Stomach smooth muscle (tissue), 2 donors: ENCODE data around the gene LAMP2.
"Not testable (repeated sequence)": the region's sequence is repeated elsewhere in the genome, so short reads cannot be mapped to it uniquely, and the experiment has no call there.

Source experiments
- H3K27ac ChIP-seq: one replicate; pipeline ENCODE4 v1.7.0; 2013; ENCODE audit warnings: mild to moderate bottlenecking, low read length, inconsistent platforms
- H3K27me3 ChIP-seq, 2 donors: one replicate each; pipeline ENCODE4 v1.7.0; 2013; ENCODE audit warnings: low read length in 2 of 2; ENCODE audit not compliant: insufficient read depth in 2 of 2, control insufficient read depth in 1 of 2
- H3K36me3 ChIP-seq, 2 donors: one replicate each; pipeline ENCODE4 v1.7.0; 2013; ENCODE audit warnings: low read length in 2 of 2; ENCODE audit not compliant: control insufficient read depth in 2 of 2, insufficient read depth in 2 of 2
- H3K4me1 ChIP-seq: one replicate; pipeline ENCODE4 v1.7.0; 2013; ENCODE audit warnings: low read length; ENCODE audit not compliant: control insufficient read depth, insufficient read depth
- H3K4me3 ChIP-seq, 2 donors: one replicate each; pipeline ENCODE4 v1.7.0; 2013; ENCODE audit warnings: low read length in 2 of 2
- H3K9ac ChIP-seq, 2 donors: one replicate each; pipeline ENCODE4 v1.7.0; 2013; ENCODE audit warnings: low read length in 2 of 2, mild to moderate bottlenecking in 1 of 2
- H3K9me3 ChIP-seq, 2 donors: one replicate each; pipeline ENCODE4 v1.7.0; 2013; ENCODE audit warnings: low read length in 2 of 2; ENCODE audit not compliant: control insufficient read depth in 2 of 2
- donor health status: healthy.
- donor health status: Pancreatic carcinoma.

The LAMP2 gene

DNA sequence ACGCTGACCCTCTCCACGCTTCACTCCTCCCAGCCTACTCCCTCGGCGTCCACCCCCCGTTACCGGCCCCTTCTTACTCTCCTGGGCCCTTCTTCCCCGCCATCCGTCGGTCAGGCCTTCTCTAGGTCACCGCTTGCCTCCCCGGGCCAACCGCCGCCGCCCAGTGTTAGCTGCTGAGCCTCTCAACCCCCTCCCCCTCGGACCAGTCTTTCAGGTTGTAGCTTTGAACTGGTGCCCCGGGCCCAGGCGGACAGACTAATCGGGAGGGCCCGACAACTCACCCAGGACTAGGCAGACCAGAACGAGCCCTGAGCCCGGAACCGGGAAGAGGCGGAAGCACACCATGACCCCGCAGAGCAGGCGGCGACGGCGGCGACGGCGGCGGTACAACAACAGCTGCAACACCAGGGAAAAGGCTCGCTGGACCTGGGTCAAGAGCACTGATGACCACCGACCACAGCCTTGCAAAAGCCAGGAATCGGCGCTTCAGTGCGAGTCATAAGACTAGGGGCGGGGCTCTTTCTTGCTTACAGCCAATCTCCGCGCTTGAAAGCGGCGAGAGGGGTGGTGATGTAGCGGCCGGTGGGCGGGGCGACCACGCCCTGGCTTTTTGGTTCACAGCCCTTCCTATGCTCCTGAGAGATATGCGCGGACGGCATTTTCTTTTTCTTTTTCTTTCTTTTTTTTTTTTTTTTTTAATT lies at the start of gene LAMP2:
TSS of gene LAMP2 (minus strand) at position 472 of the 701 bp plus-strand sequence. CDS start at position 345, 127 bp downstream.
- no peaks in the 10 kb centered on the region for H3K27me3 ChIP-seq
- peak within 1 kb of the TSS; percentile 73 to 80 for H3K4me3 ChIP-seq
- no peaks in the 10 kb centered on the region for H3K36me3 ChIP-seq
- H3K9me3 ChIP-seq, result no peaks in the 10 kb centered on the region
- H3K4me1 ChIP-seq, result peaks cover 3% of the 10 kb centered on the region
- H3K9ac ChIP-seq, result peak within 1 kb of the TSS; percentile 81 to 91
- peak within 1 kb of the TSS; percentile 80 for H3K27ac ChIP-seq

DNA sequence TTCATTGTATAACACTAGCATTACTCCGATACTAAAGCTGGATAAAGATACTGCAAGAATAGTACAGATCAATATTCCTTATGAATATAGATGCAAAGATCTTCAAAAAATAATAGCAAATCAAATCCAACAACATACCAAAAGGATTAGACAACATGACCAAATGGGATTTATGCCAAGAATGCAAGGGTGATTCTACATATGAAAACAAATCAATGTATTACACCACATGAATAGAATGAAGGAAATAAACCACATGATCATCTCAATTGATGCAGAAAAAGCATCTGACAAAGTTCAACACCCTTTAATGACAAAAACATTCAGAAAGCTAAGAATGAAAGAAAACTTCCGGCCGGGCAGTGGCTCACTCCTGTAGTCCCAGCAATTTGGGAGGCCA lies 48.8 kb upstream of the LAMP2 start:
- H3K9me3 ChIP-seq, result no peaks in the 10 kb centered on the region
- no peaks in the 10 kb centered on the region for H3K27me3 ChIP-seq

DNA sequence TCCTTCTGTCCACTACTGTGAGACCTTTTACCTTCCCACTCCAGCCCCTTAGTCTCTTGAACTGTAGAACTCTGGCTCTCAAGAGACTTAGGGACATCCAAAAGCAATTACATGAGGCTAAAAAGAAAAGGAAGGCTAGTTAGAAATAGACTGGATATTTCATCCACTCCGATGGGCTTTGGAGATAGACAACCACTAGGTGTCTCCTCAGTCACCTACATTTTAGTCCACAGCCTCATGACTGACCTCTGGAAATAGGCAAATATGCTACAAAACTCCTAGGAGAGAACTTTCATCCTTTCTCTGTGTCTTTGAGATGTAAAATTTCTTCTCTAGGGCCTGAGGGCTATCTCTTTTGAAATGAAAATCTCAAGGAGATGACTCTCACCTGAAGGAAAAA lies 45.1 kb upstream of the LAMP2 start:
- Histone ChIP-seq H3K4me3 (no peak overlapping the region), H3K36me3 (no peaks in the 10 kb centered on the region), H3K27me3 (no peaks in the 10 kb centered on the region), H3K4me1 (no peaks in the 10 kb centered on the region), H3K9me3 (no peaks in the 10 kb centered on the region), H3K27ac (no peak overlapping the region), H3K9ac (no peak overlapping the region)

More for the DNA sequence above, 48.8 kb upstream of the LAMP2 start:
- no peak overlapping the region for H3K4me3 ChIP-seq
- no peaks in the 10 kb centered on the region for H3K36me3 ChIP-seq
- no peaks in the 10 kb centered on the region for H3K4me1 ChIP-seq
- no peak overlapping the region for H3K9ac ChIP-seq
- H3K27ac ChIP-seq, result no peak overlapping the region

DNA sequence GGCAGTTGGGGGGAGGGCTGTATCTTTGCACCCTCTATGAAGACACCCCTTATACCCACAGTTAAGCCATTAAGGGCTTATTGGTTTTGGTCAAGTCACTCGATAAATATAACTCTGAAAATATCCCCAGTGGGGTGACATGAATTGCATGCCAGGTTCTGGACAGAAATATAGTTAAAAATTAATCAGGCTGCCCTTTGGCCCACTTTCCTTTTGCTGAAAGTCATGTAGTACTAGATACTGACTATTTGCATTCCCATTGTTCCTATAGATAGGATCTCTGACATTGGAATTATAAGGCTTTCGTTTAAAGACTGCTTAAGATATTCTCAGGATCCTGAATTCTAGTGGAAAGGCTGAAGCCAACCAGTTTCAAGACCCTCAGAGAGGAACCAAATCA lies 43.5 kb upstream of the LAMP2 start:
- Histone ChIP-seq H3K27ac (no peak overlapping the region), H3K9me3 (no peaks in the 10 kb centered on the region), H3K4me1 (no peaks in the 10 kb centered on the region), H3K36me3 (no peaks in the 10 kb centered on the region), H3K27me3 (no peaks in the 10 kb centered on the region), H3K9ac (no peak overlapping the region), H3K4me3 (no peak overlapping the region)

DNA sequence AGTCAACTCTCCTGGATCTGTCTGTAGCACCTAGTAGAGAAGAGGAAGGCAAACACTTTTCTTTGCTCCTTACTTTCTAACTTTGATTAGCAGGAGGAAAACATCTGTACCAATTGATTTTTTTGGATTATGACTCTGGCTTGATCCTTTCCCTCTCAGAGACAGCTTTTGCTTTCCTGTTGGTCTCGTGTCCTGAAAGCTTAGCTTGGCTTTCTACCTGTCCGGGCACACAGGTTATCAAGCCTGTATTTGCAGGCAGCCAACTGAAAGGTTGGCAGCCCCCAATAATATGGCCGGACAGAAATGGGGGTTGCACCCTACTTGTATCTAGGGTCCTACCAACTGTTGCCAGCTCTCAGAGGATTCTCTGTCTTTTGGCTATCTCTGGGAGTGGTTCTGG lies 43.1 kb upstream of the LAMP2 start:
- no peaks in the 10 kb centered on the region for H3K4me1 ChIP-seq
- H3K27ac ChIP-seq, result no peak overlapping the region
- no peaks in the 10 kb centered on the region for H3K9me3 ChIP-seq
- H3K4me3 ChIP-seq, result no peak overlapping the region
- no peaks in the 10 kb centered on the region for H3K36me3 ChIP-seq
- H3K27me3 ChIP-seq, result no peaks in the 10 kb centered on the region
- H3K9ac ChIP-seq, result no peak overlapping the region

DNA sequence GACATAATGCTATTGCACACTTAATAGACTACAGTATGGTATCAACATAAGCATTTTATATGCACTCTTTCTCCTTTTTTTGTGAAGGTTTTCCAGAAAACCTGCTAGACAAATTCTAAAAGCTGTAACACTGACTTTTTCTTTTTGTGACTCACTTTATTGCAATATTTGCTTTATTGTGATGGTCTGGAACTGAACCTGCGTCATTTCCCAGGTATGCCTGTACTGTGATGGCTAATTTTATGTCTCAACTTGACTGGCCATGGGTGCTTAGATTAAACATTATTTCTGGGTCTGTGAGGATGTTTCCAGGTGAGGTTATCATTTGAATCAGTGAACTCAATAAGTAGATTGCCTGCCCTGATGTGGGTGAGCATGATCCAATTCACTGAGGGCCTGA lies 35.5 kb upstream of the LAMP2 start:
- Histone ChIP-seq H3K36me3 (no peaks in the 10 kb centered on the region), H3K4me3 (no peak overlapping the region), H3K27me3 (no peaks in the 10 kb centered on the region), H3K9ac (no peak overlapping the region), H3K9me3 (no peaks in the 10 kb centered on the region), H3K27ac (no peak overlapping the region), H3K4me1 (no peaks in the 10 kb centered on the region)

DNA sequence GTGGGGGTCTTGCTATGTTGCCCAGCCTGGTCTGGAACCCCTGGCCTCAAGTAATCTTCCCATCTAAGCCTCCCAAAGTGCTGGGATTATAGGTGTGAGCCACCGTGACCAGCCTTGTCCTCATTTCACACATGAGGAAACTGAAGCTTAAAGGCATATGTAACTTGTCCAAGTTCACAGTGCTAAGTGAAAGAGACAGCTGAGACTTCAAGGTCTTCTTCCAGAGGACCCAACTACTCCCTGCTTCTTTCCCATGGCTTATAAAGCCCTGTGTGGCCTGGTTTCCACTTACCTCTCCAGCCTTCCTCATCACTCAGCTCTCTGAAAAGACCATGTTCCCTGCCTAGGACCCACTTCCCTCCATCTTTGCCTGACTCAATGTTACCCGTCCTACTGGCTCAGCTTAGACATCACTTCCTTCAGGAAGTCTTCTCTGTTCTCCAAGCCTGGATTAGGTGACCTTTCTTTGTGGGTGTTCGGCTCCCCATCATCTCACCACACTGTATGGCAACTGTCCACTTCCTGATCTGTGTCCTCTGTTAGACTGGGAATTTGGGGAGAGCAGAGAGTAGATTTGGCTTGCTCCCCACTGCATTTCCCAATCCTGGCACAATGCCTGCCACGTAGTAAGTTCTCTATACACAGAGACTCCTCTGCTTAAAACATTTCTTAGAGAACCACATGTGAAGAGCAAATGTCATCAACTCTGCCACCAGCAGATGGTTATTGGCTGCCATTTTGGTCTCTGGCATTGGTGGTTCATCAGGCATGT lies 30.4 kb upstream of the LAMP2 start:
- H3K27ac ChIP-seq, result no peak overlapping the region
- H3K4me3 ChIP-seq, result no peak overlapping the region
- H3K9ac ChIP-seq, result no peak overlapping the region
- no peaks in the 10 kb centered on the region for H3K4me1 ChIP-seq
- no peaks in the 10 kb centered on the region for H3K9me3 ChIP-seq
- H3K36me3 ChIP-seq, result no peaks in the 10 kb centered on the region
- H3K27me3 ChIP-seq, result no peaks in the 10 kb centered on the region

- not testable (repeated sequence) for H3K27me3 ChIP-seq, H3K27ac ChIP-seq, H3K9ac ChIP-seq, H3K4me1 ChIP-seq, H3K36me3 ChIP-seq, H3K9me3 ChIP-seq, H3K4me3 ChIP-seq
Measured at GRCh38 chrX:120490119-120490518, 21.0 kb upstream of the LAMP2 start.

DNA sequence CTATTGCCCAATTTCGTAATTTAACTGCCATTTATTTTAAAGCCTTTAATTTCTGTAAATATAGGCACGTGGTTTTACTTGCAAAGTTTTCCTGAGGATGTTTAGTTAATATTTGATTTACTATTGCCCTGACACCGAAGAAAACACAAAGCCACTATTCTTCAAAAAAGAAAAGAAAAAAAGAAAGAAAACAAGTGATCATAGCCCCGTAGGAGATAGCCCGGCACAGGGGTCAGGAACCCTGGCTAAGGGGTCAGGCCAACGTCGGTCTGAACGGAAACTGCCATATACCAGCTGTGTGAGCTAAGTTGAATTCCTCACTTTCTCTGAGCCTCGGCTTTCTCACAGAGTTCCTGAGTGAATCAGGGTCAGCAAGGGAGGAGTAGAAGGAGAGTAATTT lies 17.7 kb upstream of the LAMP2 start:
- Histone ChIP-seq H3K27ac (no peak overlapping the region), H3K4me3 (no peak overlapping the region), H3K36me3 (no peaks in the 10 kb centered on the region), H3K27me3 (peaks cover 0 to 2% of the 10 kb centered on the region in 2 donors), H3K9me3 (peaks cover 0 to 4% of the 10 kb centered on the region in 2 donors), H3K4me1 (no peaks in the 10 kb centered on the region), H3K9ac (no peak overlapping the region)

- Histone ChIP-seq H3K9me3 (peaks cover 0 to 4% of the 10 kb centered on the region in 2 donors), H3K36me3 (no peaks in the 10 kb centered on the region), H3K9ac (peak overlapping the region; percentile 75 to 78), H3K4me1 (no peaks in the 10 kb centered on the region), H3K27ac (peak overlapping the region; percentile 86), H3K27me3 (peaks cover 0 to 2% of the 10 kb centered on the region in 2 donors), H3K4me3 (peak overlapping the region; percentile 61 to 73)
Measured at GRCh38 chrX:120485638-120486520, 16.8 kb upstream of the LAMP2 start.
